IPS-11a (cell line): ENCODE measurements around the gene HAUS8.
"Not testable (repeated sequence)": the region's sequence is repeated elsewhere in the genome, so short reads cannot be mapped to it uniquely, and the experiment has no call there.

Experiments used
- H3K4me3 ChIP-seq: one replicate; pipeline ENCODE4 v1.5.1; 2013; ENCODE audit warnings: low read depth, low read length, control low read depth

Gene HAUS8

DNA sequence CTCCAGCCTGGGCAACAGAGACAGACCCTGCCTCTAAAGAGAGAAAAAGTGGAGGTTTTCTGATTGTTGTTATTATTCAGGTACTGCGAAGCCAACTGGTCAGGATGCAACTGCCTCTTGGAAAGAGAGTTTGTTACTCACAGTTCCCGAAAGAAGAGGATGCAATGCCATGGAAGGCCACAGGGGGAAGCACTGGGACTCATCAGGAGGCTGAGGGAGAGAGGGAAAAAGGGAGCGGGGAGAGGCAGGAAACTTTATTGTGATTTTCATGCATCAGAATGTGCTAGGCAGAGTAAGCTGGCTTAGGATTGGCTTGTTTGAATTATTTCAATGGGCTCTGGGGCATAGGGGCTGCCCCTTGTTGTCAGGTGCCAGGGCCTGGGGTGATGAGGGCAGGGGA lies 27.9 kb upstream of the HAUS8 start:
- H3K4me3 ChIP-seq, result no peak overlapping the region

DNA sequence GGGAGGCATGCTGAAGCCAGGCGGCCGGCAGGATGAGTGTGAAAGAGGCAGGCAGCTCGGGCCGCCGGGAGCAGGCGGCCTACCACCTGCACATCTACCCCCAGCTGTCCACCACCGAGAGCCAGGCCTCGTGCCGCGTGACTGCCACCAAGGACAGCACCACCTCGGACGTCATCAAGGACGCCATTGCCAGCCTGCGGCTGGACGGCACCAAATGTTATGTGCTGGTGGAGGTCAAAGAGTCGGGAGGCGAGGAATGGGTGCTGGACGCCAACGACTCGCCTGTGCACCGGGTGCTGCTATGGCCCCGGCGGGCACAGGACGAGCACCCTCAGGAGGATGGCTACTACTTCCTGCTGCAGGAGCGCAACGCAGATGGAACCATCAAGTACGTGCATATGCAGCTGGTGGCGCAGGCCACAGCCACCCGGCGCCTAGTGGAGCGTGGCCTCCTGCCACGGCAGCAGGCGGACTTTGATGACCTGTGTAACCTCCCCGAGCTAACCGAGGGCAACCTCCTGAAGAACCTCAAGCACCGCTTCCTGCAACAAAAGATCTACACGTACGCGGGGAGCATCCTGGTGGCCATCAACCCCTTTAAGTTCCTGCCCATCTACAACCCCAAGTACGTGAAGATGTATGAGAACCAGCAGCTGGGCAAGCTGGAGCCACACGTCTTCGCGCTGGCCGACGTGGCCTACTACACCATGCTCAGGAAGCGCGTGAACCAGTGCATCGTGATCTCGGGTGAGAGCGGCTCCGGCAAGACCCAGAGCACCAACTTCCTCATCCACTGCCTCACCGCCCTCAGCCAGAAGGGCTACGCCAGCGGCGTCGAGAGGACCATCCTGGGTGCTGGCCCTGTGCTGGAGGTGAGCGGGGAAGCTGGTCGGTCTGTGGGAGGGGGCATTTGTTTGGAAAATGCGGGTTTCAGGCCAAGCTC lies 26.7 kb upstream of the HAUS8 start:
- no peak overlapping the region for H3K4me3 ChIP-seq

DNA sequence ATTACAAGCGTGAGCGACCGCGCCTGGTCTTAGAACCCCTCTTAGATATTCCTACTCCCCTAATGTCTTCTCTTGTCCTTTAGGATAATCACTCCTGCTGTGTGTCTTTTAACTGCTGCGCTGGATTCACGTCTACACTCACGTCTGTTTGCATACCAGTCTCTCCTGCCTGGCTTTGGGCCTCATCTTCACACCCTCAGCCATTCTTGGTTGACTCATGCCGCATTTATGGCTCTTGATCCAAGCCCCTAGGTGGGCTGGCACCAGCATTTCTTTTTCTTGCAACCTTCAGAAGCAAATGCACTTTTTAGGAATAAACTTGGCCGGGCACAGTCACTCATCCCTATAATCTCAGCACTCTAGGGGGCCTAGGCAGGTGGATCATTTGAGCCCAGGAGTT lies 23.1 kb upstream of the HAUS8 start:
- no peak overlapping the region for H3K4me3 ChIP-seq

DNA sequence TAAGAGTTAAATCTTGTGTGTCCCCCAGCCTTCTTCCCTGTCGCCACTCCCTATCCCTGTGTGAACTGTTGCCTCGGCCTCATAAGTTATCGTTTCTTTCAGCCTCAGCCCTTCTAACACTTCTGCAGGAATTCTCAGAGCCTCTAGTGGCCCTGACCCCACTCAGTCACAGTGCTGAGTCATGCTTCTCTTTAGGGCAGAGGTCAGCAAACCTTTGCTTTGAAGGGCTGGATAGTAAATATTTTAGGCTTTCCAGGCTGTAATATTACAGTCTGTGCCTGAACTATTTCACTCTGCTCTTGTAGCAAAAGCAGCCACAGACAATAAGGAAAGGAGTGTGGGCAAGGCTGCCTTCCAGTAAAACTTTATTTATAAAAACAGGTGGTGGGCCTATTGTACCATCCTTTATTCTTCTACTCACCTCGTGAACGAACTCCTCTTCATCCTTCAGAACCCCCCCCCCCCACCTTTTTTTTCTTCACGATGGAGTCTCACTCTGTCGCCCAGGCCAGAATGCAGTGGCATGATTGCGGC lies 22.4 kb upstream of the HAUS8 start:
- no peak overlapping the region for H3K4me3 ChIP-seq

GRCh38 chr19:17095141-17095919 lies 20.1 kb upstream of the HAUS8 start:
- H3K4me3 ChIP-seq, result no peak overlapping the region

DNA sequence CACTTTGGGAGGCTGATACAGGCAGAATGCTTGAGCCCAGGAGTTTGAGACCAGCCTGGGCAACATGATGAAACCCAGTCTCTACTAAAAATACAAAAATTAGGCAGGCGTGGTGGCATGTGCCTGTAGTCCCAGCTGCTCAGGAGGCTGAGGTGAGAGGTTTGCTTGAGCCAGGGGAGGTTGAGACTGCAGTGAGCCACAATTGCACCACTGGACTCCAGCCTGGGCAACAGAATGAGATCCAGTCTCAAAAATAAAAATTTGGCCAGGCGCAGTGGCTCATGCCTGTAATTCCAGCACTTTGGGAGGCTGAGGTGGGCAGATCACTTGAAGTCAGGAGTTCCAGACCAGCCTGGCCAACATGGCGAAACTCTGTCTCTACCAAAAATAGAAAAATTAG lies 19.4 kb upstream of the HAUS8 start:
- not testable (repeated sequence) for H3K4me3 ChIP-seq

DNA sequence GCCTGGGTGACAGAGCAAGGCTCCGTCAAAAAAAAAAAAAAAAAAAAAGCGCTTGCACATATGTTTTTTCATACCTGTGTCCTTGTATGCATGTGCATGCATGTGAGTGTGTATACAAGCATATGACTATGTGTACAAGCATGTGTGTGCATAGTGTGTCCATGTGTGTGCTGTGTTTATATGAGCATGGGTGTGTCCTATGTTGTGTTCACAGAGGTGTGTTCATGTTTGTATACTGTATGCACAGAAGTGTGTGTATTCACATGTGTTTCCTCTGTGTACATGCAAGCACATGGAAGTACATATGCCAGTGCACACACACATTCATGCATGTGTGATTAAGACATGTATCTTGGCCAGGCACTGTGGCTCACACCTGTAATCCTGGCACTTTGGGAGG lies 17.4 kb upstream of the HAUS8 start:
- H3K4me3 ChIP-seq, result no peak overlapping the region

- no peak overlapping the region for H3K4me3 ChIP-seq
Measured at GRCh38 chr19:17091758-17092333, 16.6 kb upstream of the HAUS8 start.

DNA sequence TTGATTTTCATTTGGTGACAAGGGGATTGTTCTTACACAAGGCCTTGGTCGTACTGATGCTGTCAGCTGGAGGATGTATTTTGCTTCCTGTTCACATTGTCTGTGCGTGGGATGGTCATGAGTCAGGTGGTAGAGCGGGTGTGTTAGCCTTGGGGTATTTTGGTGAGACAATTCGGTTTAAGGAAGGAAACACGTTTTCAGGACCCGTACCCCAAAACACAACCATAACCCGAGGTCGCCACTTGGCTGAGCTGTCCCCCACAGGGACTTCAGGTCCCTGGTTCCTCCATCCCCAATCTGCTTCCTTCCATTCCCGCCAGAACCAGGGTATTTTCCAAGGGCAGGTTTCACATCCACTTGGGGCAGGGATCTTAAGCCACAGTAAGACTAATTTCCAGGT lies 15.3 kb upstream of the HAUS8 start:
- no peak overlapping the region for H3K4me3 ChIP-seq

- H3K4me3 ChIP-seq, result no peak overlapping the region
Measured at GRCh38 chr19:17088552-17088951, 13.3 kb upstream of the HAUS8 start.

- H3K4me3 ChIP-seq, result no peak overlapping the region
Measured at GRCh38 chr19:17086834-17087233, 11.6 kb upstream of the HAUS8 start.

- no peak overlapping the region for H3K4me3 ChIP-seq
Measured at GRCh38 chr19:17086120-17086519, 10.9 kb upstream of the HAUS8 start.

GRCh38 chr19:17081672-17082630 lies 6.7 kb upstream of the HAUS8 start:
- H3K4me3 ChIP-seq, result no peak overlapping the region

GRCh38 chr19:17080440-17080801 lies 5.2 kb upstream of the HAUS8 start:
- H3K4me3 ChIP-seq, result no peak overlapping the region

DNA sequence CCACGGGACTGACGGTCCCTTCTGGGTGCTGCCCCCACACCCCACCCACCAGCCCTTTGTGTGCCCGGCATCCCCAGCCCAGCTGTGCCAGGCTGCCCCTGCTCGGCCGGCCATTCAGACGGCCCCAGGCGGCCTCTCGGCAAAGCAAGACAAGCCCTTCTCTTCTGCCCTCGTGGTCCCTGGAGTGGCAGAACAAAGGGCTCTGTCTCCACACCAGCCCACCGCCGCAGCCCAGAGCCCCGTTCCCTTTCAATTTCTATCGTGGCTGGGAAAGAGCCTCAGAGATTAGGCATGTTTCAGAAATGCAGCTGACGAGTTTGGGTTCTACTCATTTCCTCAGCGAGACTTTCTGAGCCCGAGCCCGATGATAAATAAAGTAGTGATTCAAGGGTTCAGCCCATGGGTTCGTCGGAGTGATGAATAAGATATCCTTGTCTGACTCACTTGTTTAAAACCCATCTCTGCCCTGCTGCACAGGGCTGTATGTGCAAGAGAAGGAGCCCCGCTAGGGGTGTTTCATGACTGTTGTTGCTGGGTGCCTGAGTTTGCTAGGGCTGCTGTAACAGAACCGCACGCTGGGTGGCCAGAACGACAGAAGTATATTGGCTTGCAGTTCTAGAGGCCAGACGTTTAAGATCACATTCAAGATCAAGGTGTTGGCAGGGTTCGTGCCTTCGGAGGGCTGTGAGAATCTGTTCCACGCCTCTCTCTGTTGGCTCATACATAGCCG lies 4.6 kb upstream of the HAUS8 start:
- no peak overlapping the region for H3K4me3 ChIP-seq

DNA sequence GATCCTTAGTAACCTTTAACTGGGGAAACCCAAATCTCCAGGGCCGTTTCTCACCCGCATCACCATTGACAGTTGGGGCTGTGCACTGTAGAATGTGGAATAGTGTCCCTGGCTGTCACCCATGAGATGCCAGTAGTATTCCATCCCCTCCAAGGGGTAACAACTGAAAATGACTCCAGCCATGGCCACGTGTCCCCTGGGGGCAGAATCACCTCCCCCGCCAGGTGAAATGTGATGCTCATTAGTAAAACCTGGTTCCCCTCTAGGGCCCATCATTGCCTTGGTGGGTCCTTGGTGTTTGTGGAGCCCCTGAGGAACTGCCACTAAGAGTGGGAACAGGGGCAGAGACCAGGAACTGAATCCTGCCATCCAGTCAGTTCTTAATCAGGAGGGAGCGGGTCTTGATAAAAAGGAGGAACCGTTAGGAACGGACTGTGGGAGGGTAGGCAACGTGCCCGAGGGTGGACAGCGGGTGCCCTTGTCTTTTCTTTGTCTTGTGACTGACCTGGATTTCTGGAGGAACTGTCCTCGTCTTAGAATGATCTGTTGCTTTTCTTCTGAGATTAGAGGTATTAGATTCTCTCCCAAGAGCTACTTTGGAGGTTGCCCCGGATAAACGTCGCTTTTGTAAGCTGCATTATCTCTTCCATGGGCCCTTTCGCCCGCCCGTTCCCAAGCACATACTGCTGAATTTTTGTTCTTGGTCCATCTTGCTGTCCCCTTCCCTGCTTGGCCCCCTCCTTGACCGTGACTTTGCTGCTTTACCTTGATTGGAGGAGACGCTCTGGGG lies 3.9 kb upstream of the HAUS8 start:
- no peak overlapping the region for H3K4me3 ChIP-seq

DNA sequence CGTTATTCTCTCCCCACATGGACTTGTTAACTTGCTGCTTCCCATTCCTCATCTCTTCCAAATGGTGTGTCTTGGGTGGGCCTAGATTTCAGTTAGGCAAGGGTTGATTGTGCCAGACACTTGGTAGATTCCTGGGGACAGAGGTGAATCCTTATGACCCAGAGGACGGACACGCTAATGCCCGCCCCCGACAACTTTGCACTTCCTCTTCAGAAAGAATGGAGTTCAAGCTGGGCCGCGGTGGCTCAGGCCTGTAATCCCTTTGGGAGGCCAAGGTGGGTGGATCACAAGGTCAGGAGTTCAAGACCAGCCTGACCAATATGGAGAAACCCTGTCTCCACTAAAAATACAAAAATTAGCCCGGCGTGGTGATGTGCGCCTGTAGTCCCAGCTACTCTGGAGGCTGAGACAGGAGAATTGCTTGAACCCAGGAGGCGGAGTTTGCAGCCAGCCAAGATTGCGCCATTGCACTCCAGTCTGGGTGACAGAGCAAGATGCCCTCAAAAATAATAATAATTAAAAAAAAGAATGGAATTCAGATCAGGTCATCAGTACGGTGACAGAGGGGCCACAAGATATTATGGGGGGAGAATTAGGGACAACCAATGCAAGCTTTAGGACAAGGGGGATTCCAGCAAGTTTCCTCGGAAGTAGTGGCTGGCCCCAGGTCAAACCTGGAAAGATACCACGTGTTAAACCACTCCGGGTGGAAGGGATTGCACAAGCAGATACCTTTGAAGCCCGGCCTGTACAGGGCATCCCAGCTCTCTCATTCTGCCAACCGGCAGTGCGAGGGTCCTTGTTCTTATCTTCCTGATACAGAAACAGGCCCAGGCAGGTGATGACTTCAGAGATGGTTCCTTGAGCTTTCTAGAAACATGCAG lies 3.0 kb upstream of the HAUS8 start:
- H3K4me3 ChIP-seq, result no peak overlapping the region

DNA sequence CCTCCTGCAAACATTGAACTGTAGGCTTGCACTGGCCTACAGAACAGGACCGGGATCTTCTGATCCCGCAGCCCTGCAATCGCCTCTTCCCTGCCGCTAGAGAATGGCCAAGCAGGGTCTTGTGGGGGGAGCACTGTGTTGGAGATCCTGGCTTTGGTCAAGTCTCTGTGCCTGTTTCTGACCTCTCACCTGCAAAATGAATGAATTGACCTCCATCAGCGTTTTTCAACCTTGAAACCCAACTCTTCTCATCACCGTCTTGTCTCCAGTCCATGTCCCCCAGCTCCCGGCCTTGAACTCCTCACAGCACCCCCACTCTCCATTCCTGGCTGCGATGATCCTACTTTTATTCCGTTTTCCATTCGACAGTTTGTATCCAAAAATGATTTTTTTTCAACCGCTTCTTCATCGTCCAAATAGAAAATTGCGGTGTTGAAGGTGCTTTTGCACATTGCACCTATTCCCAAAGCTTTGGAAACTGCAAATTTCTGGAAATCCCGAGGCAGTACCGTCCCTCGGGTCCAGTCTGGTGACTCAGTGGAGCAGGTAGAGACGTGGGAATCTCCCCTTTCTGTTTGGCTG lies 2.3 kb upstream of the HAUS8 start:
- H3K4me3 ChIP-seq, result no peak overlapping the region
